ENCODE measurements around the gene CCDC12.

CCDC12 gene

GRCh38 chr3:47007001-47007400 is 30.5 kb upstream of the CCDC12 start:
- DNase-seq = no peak

- no peak for DNase-seq
Observed at GRCh38 chr3:47006145-47006651, 29.7 kb upstream of the CCDC12 start.

DNA sequence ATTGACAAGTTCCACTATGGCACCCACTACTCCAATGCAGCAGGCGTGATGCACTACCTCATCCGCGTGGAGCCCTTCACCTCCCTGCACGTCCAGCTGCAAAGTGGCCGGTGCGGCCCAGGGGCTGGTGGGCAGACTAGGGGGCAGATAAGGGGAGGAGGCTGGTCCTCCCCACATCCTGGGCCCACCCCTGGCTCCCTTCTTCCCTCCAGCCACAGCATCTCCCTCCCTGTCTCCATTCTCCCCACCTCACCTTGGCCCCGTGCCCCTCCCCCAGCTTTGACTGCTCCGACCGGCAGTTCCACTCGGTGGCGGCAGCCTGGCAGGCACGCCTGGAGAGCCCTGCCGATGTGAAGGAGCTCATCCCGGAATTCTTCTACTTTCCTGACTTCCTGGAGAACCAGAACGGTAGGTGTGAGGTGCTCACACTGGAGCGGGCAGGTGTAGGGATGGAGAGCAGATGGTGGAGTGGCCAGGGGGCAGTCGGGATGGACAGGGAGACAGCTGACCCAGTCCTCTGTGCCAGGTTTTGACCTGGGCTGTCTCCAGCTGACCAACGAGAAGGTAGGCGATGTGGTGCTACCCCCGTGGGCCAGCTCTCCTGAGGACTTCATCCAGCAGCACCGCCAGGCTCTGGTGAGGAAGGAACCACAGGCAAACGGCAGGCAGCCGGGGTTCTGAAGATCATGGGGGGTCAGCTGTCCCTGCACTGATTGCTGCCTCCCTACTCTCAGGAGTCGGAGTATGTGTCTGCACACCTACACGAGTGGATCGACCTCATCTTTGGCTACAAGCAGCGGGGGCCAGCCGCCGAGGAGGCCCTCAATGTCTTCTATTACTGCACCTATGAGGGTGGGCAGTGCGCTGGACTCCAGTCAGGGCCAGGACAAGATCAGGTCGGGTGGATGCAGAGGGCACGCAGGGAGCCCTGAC is 28.9 kb upstream of the CCDC12 start:
- DNase-seq = no peak

GRCh38 chr3:47004369-47005211 is 28.0 kb upstream of the CCDC12 start:
- no peak for DNase-seq

- no peak for DNase-seq
Observed at GRCh38 chr3:47003461-47004368, 27.2 kb upstream of the CCDC12 start.

DNA sequence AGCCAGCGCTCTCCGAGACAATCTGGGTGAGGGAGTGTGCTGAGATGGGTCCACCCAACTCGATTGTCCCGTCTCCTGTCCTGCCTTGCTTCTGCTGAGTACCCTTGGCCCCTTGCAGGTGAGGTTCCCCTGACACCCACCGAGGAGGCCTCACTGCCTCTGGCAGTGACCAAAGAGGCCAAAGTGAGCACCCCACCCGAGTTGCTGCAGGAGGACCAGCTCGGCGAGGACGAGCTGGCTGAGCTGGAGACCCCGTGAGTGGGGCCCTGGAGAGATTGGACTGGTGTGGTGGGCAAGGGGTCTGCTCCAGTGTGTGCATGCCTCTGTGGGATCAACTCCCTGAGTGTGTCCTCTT is 26.5 kb upstream of the CCDC12 start:
- no peak for DNase-seq

GRCh38 chr3:47002171-47003055 is 25.9 kb upstream of the CCDC12 start:
- no peak for DNase-seq

- no peak for DNase-seq
Observed at GRCh38 chr3:47001731-47002170, 25.2 kb upstream of the CCDC12 start.

DNA sequence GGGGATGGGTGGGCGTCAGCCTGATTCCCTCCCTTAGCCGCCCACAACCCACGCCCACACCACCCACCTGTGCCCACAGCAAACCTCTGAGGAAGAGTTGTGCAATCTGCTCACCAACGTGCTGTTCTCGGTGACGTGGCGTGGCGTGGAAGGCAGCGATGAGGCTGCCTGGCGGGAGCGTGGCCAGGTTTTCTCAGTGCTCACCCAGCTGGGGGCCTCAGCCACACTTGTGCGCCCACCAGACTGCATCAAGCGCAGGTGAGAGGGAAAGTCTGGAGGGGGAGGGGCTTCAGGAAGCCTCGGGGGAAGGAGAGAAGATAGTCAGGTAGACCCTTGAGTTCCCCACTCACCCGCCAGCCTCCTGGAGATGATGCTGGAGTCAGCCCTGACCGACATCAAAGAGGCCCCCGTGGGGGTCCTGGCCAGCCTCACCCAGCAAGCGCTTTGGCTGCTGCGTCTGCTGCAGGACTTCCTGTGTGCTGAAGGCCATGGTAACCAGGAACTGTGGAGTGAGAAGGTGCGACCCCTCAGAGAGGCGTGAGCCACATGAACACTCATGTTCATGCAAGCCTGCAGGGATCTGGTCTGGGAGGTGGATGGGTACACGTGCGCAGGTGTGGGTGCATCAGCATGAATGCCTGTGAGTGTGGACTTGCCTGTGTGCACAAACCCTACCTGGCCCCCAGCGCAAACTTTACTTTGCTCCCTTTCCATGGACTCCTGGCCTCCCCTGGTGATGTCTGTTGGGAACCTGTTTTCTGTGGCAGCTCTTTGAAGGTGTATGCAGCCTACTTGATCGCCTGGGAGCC is 24.6 kb upstream of the CCDC12 start:
- no peak for DNase-seq

DNA sequence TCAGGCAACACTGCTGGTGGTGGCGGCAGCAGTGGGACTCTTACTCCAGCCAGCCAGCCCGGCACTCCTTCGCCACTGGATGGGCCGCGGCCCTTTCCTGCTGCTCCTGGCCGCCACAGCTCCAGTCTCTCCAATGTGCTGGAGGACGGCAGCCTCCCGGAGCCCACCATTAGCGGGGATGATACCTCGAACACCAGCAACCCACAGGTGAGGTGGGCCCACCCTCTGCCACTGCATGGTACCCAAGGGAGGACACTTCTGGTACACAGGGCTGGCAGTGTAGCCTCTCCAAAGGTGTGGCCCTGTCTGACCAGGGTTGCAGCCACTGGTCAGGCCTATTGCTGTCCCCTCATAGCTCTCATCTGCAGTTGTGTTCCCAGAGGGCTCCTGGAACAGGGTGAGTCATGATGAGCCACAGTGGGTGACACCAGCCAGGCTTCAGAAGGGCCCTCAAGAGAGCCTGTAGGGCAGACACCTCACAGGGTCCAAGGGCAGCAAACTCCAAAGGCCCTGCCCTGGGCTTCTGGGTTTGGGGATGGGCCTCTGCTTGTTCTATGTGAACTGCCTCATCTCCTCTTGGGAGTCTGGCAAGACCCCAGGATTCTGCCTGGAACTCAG is 23.8 kb upstream of the CCDC12 start:
- DNase-seq = no peak

DNA sequence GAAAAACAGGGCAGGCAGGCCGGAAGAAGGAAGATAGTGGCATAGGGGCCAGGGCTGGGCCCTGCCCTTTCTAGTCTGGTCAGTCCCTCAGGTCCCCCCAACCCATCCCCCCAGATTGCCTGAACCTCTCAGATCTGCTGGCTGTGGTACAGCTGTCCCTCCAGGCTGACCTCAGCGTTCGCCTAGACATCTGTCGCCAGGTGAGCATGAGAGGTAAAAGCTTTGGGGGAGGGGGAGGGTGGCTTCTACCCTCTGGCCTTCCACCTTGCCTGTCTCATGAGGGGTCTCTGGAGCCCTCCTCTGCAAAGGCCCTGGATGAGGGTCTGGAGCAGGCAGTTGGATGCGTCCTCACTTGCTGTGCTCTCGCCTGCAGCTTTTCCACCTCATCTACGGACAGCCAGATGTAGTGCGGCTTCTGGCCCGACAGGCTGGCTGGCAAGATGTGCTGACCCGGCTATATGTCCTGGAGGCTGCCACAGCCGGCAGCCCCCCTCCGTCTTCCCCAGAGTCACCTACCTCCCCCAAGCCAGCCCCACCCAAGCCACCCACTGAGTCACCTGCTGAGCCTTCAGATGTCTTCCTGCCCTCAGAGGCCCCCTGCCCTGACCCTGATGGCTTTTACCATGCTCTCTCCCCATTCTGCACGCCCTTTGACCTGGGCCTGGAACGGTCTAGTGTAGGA is 23.1 kb upstream of the CCDC12 start:
- DNase-seq = no peak

DNA sequence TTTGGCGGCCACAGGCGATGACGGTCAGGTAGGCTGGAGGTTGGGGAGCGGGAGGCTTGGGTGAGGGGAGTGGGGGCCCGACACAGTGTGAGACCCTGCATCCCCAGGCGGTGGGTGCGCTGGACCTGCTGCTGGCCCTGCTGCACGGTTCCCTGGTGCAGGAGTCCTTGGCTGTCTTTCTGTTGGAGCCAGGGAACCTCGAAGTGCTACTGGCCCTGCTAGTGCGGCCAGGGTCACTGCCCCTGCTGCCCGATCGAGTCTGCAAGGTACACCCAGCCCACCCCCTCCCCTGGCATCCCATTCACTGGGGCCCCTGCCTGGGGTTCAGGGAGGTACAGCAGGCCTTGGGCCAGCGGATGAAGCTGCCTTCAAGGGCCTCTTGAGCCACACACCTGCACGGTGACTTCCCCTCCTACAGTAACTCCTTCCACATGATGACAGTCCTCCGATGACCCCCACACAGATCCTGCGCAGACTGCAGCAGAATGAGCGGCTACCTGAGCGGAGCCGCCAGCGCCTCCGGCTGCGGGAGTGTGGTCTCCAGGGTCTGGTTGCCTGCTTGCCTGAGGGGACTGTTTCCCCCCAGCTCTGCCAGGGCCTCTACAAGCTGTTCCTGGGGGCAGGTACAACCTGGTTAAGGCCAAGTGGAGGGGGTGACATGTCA is 22.4 kb upstream of the CCDC12 start:
- no peak for DNase-seq

- DNase-seq = peak; percentile 6
Observed at GRCh38 chr3:46998121-46998851, 21.7 kb upstream of the CCDC12 start.

- no peak for DNase-seq
Observed at GRCh38 chr3:46997453-46998091, 21.0 kb upstream of the CCDC12 start.

DNA sequence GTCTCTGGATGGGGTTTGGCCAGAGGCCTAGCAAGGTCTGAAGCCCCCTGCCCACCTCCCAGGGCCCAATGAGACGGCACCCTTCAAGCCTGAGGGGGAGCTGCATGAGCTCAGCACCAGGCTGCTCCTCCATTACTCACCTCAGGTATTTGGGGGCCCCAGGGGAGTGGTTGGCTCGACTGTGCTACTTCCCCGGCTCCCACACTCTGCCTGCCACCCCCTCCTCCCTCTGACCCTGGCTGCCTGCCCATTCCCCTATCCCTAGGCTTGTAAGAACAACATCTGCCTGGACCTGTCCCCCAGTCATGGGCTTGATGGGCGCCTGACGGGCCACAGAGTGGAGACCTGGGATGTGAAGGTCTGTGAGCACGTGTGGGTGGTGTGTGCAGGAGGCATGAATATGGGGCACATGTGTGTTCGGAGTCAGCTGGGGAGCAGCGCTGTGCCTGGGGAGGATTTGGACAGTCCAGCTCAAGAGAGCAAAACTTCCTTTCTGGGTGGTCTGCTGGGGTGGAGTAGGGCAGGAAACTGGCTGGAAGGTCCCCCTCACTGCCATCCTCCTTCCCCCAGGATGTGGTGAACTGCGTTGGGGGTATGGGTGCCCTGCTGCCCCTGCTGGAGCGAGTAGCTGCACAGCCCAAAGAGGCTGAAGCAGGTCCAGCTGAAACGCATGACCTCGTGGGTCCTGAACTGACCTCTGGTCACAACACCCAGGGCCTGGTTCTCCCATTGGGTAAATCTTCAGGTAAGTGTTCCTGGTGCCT is 20.3 kb upstream of the CCDC12 start:
- no peak for DNase-seq

DNA sequence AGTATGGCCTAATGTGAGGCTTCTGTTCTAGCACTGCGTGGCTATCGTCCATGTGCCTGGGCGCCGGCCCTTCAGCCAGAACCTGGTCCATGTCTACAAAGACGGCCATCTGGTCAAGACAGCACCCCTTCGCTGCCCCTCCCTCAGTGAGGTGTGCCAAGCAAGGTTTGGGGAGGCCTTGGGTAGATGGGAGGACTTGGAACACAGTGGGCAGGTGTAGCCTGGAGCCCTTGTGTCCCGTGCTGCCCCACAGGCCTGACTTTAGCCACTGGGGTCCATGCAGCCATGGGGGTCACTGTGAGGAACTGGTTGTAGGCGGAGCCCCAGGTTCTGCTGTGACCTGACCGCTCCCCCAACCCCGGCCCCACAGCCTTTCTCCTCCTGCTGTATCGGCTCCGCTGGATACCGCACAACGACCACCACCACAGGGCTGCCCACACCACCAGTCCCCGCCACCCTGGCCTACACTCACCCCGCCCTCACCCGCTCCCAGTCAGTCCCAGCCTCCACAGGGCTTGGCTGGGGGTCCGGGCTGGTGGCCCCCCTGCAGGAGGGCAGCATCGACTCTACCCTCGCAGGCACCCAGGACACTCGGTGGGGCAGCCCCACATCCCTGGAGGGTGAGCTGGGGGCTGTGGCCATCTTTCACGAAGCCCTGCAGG is 19.5 kb upstream of the CCDC12 start:
- no peak for DNase-seq

Measured in NCI-H345 (cell line).